Endothelial cell (in vitro differentiated cells): Measurements from ENCODE around the gene OXLD1. TPM values are rescaled to one million over a fixed set of nuclear protein-coding genes. Genes with fewer than 3 reads are reported as not detected.

Source experiments
- DNase-seq: peaks from one replicate; pipeline ENCODE4 v3.0.0; 2021; ENCODE audit warnings: low spot score
- H3K27ac Mint-ChIP-seq: one replicate; pipeline ENCODE4 v1.8.0; 2021; ENCODE audit warnings: mixed read lengths, inconsistent platforms; ENCODE audit not compliant: unreplicated experiment
- H3K27me3 Mint-ChIP-seq: one replicate; pipeline ENCODE4 v1.8.0; 2021; ENCODE audit warnings: mild to moderate bottlenecking, moderate library complexity, mixed read lengths, inconsistent platforms; ENCODE audit not compliant: unreplicated experiment
- H3K36me3 Mint-ChIP-seq: one replicate; pipeline ENCODE4 v1.8.0; 2021; ENCODE audit warnings: mild to moderate bottlenecking, low read depth, mixed read lengths, inconsistent platforms; ENCODE audit not compliant: unreplicated experiment
- H3K4me1 Mint-ChIP-seq: one replicate; pipeline ENCODE4 v1.8.0; 2021; ENCODE audit warnings: mild to moderate bottlenecking, mixed read lengths, inconsistent platforms; ENCODE audit not compliant: unreplicated experiment
- H3K4me3 Mint-ChIP-seq: one replicate; pipeline ENCODE4 v1.8.0; 2021; ENCODE audit warnings: mild to moderate bottlenecking, mixed read lengths, inconsistent platforms; ENCODE audit not compliant: unreplicated experiment
- H3K9me3 Mint-ChIP-seq: one replicate; pipeline ENCODE4 v1.8.0; 2021; ENCODE audit warnings: mixed read lengths, inconsistent platforms; ENCODE audit not compliant: unreplicated experiment
- CTCF ChIP-seq: fragments of 200-600 bp; sonication (generic); IDR thresholded peaks from one replicate; pipeline ENCODE4 v1.5.0; 2021; ENCODE audit warnings: antibody characterized with exemption; ENCODE audit not compliant: unreplicated experiment
- total RNA-seq: library from RNA; stranded (reverse); fragmentation: NEBNext Ultra II Directional; extraction: Animal tissue kit (Norgen Biotek cat#: 25700); gene quantifications from one replicate; pipeline ENCODE4 v1.2.1, GENCODE V29; 2021; ENCODE audit not compliant: unreplicated experiment

OXLD1 gene
- total RNA-seq, 1 donor from 2014 or later: 22.4 TPM

GRCh38 chr17:81705518-81706231 is 39.3 kb upstream of the OXLD1 start:
- peak overlapping the region; percentile 80 for H3K4me3 Mint-ChIP-seq
- H3K36me3 Mint-ChIP-seq: peaks cover 25% of the 10 kb centered on the region
- H3K27me3 Mint-ChIP-seq: peaks cover 13% of the 10 kb centered on the region
- no peak for DNase-seq
- H3K9me3 Mint-ChIP-seq: no peaks in the 10 kb centered on the region
- no peak for TF ChIP-seq CTCF
- H3K4me1 Mint-ChIP-seq: peaks cover 21% of the 10 kb centered on the region
- H3K27ac Mint-ChIP-seq: no peak overlapping the region

- no peak for TF ChIP-seq CTCF
- Mint-ChIP-seq H3K4me1 (peaks cover 13% of the 10 kb centered on the region), H3K27ac (no peak overlapping the region), H3K4me3 (peak overlapping the region; percentile 85), H3K9me3 (no peaks in the 10 kb centered on the region), H3K36me3 (peaks cover 24% of the 10 kb centered on the region), H3K27me3 (peaks cover 11% of the 10 kb centered on the region)
- no peak for DNase-seq
Observed at GRCh38 chr17:81703747-81704654, 37.6 kb upstream of the OXLD1 start.

- Mint-ChIP-seq H3K27me3 (peaks cover 11% of the 10 kb centered on the region), H3K9me3 (no peaks in the 10 kb centered on the region), H3K36me3 (peaks cover 26% of the 10 kb centered on the region), H3K4me1 (peaks cover 11% of the 10 kb centered on the region), H3K27ac (peak within 1 kb of the TSS; percentile 86), H3K4me3 (peak within 1 kb of the TSS; percentile 94)
- TF ChIP-seq CTCF: no peak
- DNase-seq: peak; percentile 91
Observed at GRCh38 chr17:81702934-81703746, 36.7 kb upstream of the OXLD1 start, which contains the start of gene MRPL12. TSS of gene MRPL12 (plus strand) at chr17:81703367. CDS start at chr17:81703502, 135 bp downstream.

GRCh38 chr17:81701288-81702071 is 35.1 kb upstream of the OXLD1 start:
- peaks cover 13% of the 10 kb centered on the region for H3K27me3 Mint-ChIP-seq
- H3K4me3 Mint-ChIP-seq: peak overlapping the region; percentile 62
- no peaks in the 10 kb centered on the region for H3K9me3 Mint-ChIP-seq
- TF ChIP-seq CTCF: no peak
- peaks cover 11% of the 10 kb centered on the region for H3K4me1 Mint-ChIP-seq
- H3K27ac Mint-ChIP-seq: no peak overlapping the region
- DNase-seq: no peak
- peaks cover 30% of the 10 kb centered on the region for H3K36me3 Mint-ChIP-seq
